ENCODE data around the gene CAMKMT. TPM values are rescaled to one million over a fixed set of nuclear protein-coding genes. Genes with fewer than 3 reads are reported as not detected.
A peak's percentile ranks its signal among the peaks of the same experiment; 100 is the strongest.

The CAMKMT gene
- total and polyA plus RNA-seq, 9 of the 15 experiments (the other 6 are each of a cell fraction or from before 2014, with no cell fraction given), result 1.6 to 15.3 (median 7.4) TPM

- no peak for TF ChIP-seq CTBP1 (IDR thresholded peaks at IDR 0.05; ENCODE audit: borderline replicate concordance)
- TF ChIP-seq SRF (CRISPR knock-in tag; IDR thresholded peaks at IDR 0.05), result no peak
- TF ChIP-seq RHOXF2B (CRISPR knock-in tag; conservative IDR thresholded peaks at IDR 0.05), result no peak
- no peak for TF ChIP-seq ZNF274 (IDR thresholded peaks at IDR 0.05; ENCODE audit: borderline replicate concordance, low read depth, low read length)
- TF ChIP-seq NKRF (IDR thresholded peaks at IDR 0.05; ENCODE audit: borderline replicate concordance), result no peak
Observed at GRCh38 chr2:44744961-44745892, 383.5 kb downstream of the CAMKMT start (continued).

GRCh38 chr2:44745922-44746766, 384.4 kb downstream of the CAMKMT start:
- no peak for FAIRE-seq

More at GRCh38 chr2:44745922-44746766, 384.4 kb downstream of the CAMKMT start:
- no peak overlapping the region for H3K4me3 ChIP-seq
- ATAC-seq (no peak), DNase-seq (ENCODE audit: extremely low read depth in 1 of 4, low spot score in 3 of 4) (no peak)
- intact Hi-C loops (cut with micrococcal nuclease), result no loop called here
- in situ Hi-C loops (cut with MboI), result no loop called here
- H2AFZ ChIP-seq (ENCODE audit: low read depth, low read length), result no peak overlapping the region
- WGBS (ENCODE audit: insufficient coverage, low coverage, missing lambda C conversion rate), result 1% methylated on average over 4 of the region's 4 CpGs
- no peak overlapping the region for H3K4me2 ChIP-seq (ENCODE audit: insufficient read depth, low read length)
- no peaks in the 10 kb centered on the region for H3K9me3 ChIP-seq (replicated peaks; ENCODE audit: control insufficient read depth, insufficient read depth, low read depth, low read length)
- CTCF ChIA-PET (ENCODE audit: low intra/inter-chr PET ratio), result no interaction called here
- H3K4me1 ChIP-seq (replicated peaks in 1 of 2; ENCODE audit: control insufficient read depth in 2 of 2, insufficient read depth in 2 of 2, low read length in 2 of 2), result no peaks in the 10 kb centered on the region
- no peaks in the 10 kb centered on the region for H3K36me3 ChIP-seq (ENCODE audit: control insufficient read depth, insufficient read depth, low read length)
- peaks cover 3 to 5% of the 10 kb centered on the region in 2 experiments; a peak in 2 of 5 replicates for H3K27me3 ChIP-seq (ENCODE audit: control insufficient read depth in 2 of 2, insufficient read depth in 2 of 2, low read length in 2 of 2)
- no TSS peak for BruUV-seq (replicated peaks)
- no peak overlapping the region for H3K27ac ChIP-seq (ENCODE audit: extremely low read depth, low read depth, low read length)
- no peaks in the 10 kb centered on the region for H3K79me2 ChIP-seq (ENCODE audit: control insufficient read depth, insufficient read depth, low read length)
- H3K9ac ChIP-seq (ENCODE audit: insufficient read depth in 1 of 2, low read depth in 2 of 2, low read length in 2 of 2), result no peak overlapping the region
- TF ChIP-seq ZNF316 (IDR thresholded peaks at IDR 0.05) (peak; percentile 18; the same call in 1 of the 2 replicates), FOXO4 (CRISPR knock-in tag; IDR thresholded peaks at IDR 0.05) (no peak)
- POLR2A ChIA-PET, result no interaction called here
- no peaks in the 10 kb centered on the region for H4K20me1 ChIP-seq (replicated peaks; ENCODE audit: control insufficient read depth, insufficient read depth, low read length)
- H3K9me1 ChIP-seq (ENCODE audit: control insufficient read depth, insufficient read depth, low read length), result no peaks in the 10 kb centered on the region
